Smooth muscle cell (in vitro differentiated cells): Measurements from ENCODE around the gene SMOC2. TPM values are rescaled to one million over a fixed set of nuclear protein-coding genes. Genes with fewer than 3 reads are reported as not detected.

ENCODE experiments used
- DNase-seq: peaks from one replicate; lab custom pipeline; 2025; ENCODE audit not compliant: unreplicated experiment; lab: John Stamatoyannopoulos, UW
- H2AFZ ChIP-seq: fragments of 200-600 bp; sonication (generic); 2 replicates; pipeline ENCODE4 v1.6.0; 2016; ENCODE audit warnings: antibody characterized with exemption, low read depth, mild to moderate bottlenecking
- H3F3A ChIP-seq: fragments of 200-600 bp; sonication (generic); 2 replicates; pipeline ENCODE4 v1.6.0; 2017; ENCODE audit warnings: antibody characterized with exemption, low read depth
- H3K27ac ChIP-seq: fragments of 200-600 bp; sonication (generic); 2 replicates; pipeline ENCODE4 v1.5.1; 2016; ENCODE audit warnings: low read depth, mild to moderate bottlenecking
- H3K27me3 ChIP-seq: fragments of 200-600 bp; sonication (generic); 2 replicates; pipeline ENCODE4 v1.6.1; 2016; ENCODE audit warnings: low read depth, mild to moderate bottlenecking
- H3K36me3 ChIP-seq: fragments of 200-600 bp; sonication (generic); 2 replicates; pipeline ENCODE4 v1.5.1; 2016; ENCODE audit warnings: low read depth
- H3K4me1 ChIP-seq: fragments of 200-600 bp; sonication (generic); 2 replicates; pipeline ENCODE4 v1.5.1; 2016; ENCODE audit warnings: low read depth
- H3K4me2 ChIP-seq: fragments of 200-600 bp; sonication (generic); 2 replicates; pipeline ENCODE4 v1.6.0; 2016; ENCODE audit warnings: mild to moderate bottlenecking
- H3K4me3 ChIP-seq: fragments of 200-600 bp; sonication (generic); 2 replicates; pipeline ENCODE4 v1.5.1; 2016; ENCODE audit warnings: mild to moderate bottlenecking
- H3K79me2 ChIP-seq: fragments of 200-600 bp; sonication (generic); 2 replicates; pipeline ENCODE4 v1.6.0; 2016; ENCODE audit warnings: low read depth, mild to moderate bottlenecking
- H3K9ac ChIP-seq: fragments of 200-600 bp; sonication (generic); 2 replicates; pipeline ENCODE4 v1.6.0; 2016; ENCODE audit warnings: low read depth
- H3K9me3 ChIP-seq: fragments of 200-600 bp; sonication (generic); replicated peaks from 2 replicates; pipeline ENCODE4 v1.5.1; 2016; ENCODE audit warnings: low read depth
- H4K20me1 ChIP-seq: fragments of 200-600 bp; sonication (generic); 2 replicates; pipeline ENCODE4 v1.6.0; 2016; ENCODE audit warnings: low read depth
- CTCF ChIP-seq: fragments of 200-600 bp; sonication (generic); IDR thresholded peaks from 2 replicates; pipeline ENCODE4 v1.5.1; 2017; ENCODE audit warnings: borderline replicate concordance, mild to moderate bottlenecking, antibody characterized with exemption; ENCODE audit not compliant: insufficient read depth, poor library complexity, severe bottlenecking
- WGBS: methylation state at CpG from one replicate; pipeline ENCODE4 v1.1.7; 2016; ENCODE audit warnings: low lambda C conversion rate; 5-methylcytosine and 5-hydroxymethylcytosine counted together
- polyA plus RNA-seq: library from polyadenylated mRNA; unstranded; fragments of >200 nt; fragmentation: Nextera tagmentation; extraction: Ambion mirVana; gene quantifications from 2 replicates; pipeline ENCODE4 v1.2.1, GENCODE V29; 2016
- total RNA-seq: library from RNA; depleted of rRNA; stranded (reverse); fragments of >200 nt; gene quantifications from 2 replicates; pipeline ENCODE4 v1.2.3, GENCODE V29; 2014

The SMOC2 gene
- total and polyA plus RNA-seq, 2 experiments from 2014 or later, result 0.63 to 1.2 TPM

- H3K27ac ChIP-seq, result no peak overlapping the region
- no peaks in the 10 kb centered on the region for H3K36me3 ChIP-seq
- TF ChIP-seq CTCF, result no peak
- peaks cover 6% of the 10 kb centered on the region for H3K4me1 ChIP-seq
- no peak overlapping the region for H2AFZ ChIP-seq
- H3K27me3 ChIP-seq, result peaks cover 34% of the 10 kb centered on the region
- no peaks in the 10 kb centered on the region for H3F3A ChIP-seq
- no peaks in the 10 kb centered on the region for H3K9me3 ChIP-seq
- no peak for DNase-seq
- H3K4me2 ChIP-seq, result no peak overlapping the region
- WGBS, result 91% methylated on average over 14 of the region's 14 CpGs
- H3K9ac ChIP-seq, result no peak overlapping the region
- H3K4me3 ChIP-seq, result no peak overlapping the region
- H3K79me2 ChIP-seq, result no peaks in the 10 kb centered on the region
- no peaks in the 10 kb centered on the region for H4K20me1 ChIP-seq
These were observed 12.7 kb upstream of the SMOC2 start for GRCh38 chr6:168428052-168428826.

GRCh38 chr6:168428863-168429262 is 12.1 kb upstream of the SMOC2 start:
- no peaks in the 10 kb centered on the region for H3K9me3 ChIP-seq
- H3K36me3 ChIP-seq, result no peaks in the 10 kb centered on the region
- TF ChIP-seq CTCF, result no peak
- H3K4me2 ChIP-seq, result no peak overlapping the region
- no peaks in the 10 kb centered on the region for H3K79me2 ChIP-seq
- peaks cover 6% of the 10 kb centered on the region for H3K4me1 ChIP-seq
- no peak overlapping the region for H3K27ac ChIP-seq
- H3K4me3 ChIP-seq, result no peak overlapping the region
- H3F3A ChIP-seq, result no peaks in the 10 kb centered on the region
- H2AFZ ChIP-seq, result no peak overlapping the region
- H4K20me1 ChIP-seq, result no peaks in the 10 kb centered on the region
- no peak overlapping the region for H3K9ac ChIP-seq
- no peak for DNase-seq
- peaks cover 31% of the 10 kb centered on the region for H3K27me3 ChIP-seq
- WGBS, result 89% methylated on average over 1 of the region's 1 CpG

- Histone ChIP-seq H3K4me3 (no peak overlapping the region), H2AFZ (no peak overlapping the region), H3K27ac (no peak overlapping the region), H4K20me1 (no peaks in the 10 kb centered on the region), H3K27me3 (peaks cover 37% of the 10 kb centered on the region), H3K4me2 (no peak overlapping the region), H3K79me2 (no peaks in the 10 kb centered on the region), H3K9ac (no peak overlapping the region), H3F3A (no peaks in the 10 kb centered on the region), H3K36me3 (no peaks in the 10 kb centered on the region), H3K9me3 (no peaks in the 10 kb centered on the region), H3K4me1 (peaks cover 6% of the 10 kb centered on the region)
- WGBS, result 86% methylated on average over 8 of the region's 9 CpGs
- TF ChIP-seq CTCF, result no peak
- no peak for DNase-seq
These were observed 8.8 kb upstream of the SMOC2 start for GRCh38 chr6:168432196-168432595.

GRCh38 chr6:168433898-168434297 is 7.1 kb upstream of the SMOC2 start:
- DNase-seq, result no peak
- WGBS, result 85% methylated on average over 8 of the region's 8 CpGs
- no peak overlapping the region for H3K9ac ChIP-seq

More at GRCh38 chr6:168433898-168434297, 7.1 kb upstream of the SMOC2 start:
- Histone ChIP-seq H3F3A (peaks cover under 1% of the 10 kb centered on the region), H3K4me3 (no peak overlapping the region), H3K27me3 (peaks cover 46% of the 10 kb centered on the region), H3K4me1 (no peaks in the 10 kb centered on the region), H3K9me3 (no peaks in the 10 kb centered on the region), H3K36me3 (no peaks in the 10 kb centered on the region), H4K20me1 (no peaks in the 10 kb centered on the region), H3K4me2 (no peak overlapping the region), H3K27ac (no peak overlapping the region), H2AFZ (no peak overlapping the region), H3K79me2 (no peaks in the 10 kb centered on the region)
- TF ChIP-seq CTCF, result no peak
